ENCODE results near the gene UNC13D. TPM values are rescaled to one million over a fixed set of nuclear protein-coding genes. Genes with fewer than 3 reads are reported as not detected.

The UNC13D gene
- total and polyA plus RNA-seq, 9 of the 15 experiments (the other 6 are each of a cell fraction or from before 2014, with no cell fraction given), result 0.86 to 244 (median 69.2) TPM

GRCh38 chr17:75846692-75847613 is 2.7 kb upstream of the UNC13D start:
- in situ Hi-C loops (cut with MboI) (no loop called here), intact Hi-C loops (cut with micrococcal nuclease) (loop anchor here (5.0 kb wide), 2 partner anchors 70 to 85 kb away; a partner anchor contains a TSS)
- peak overlapping the region in 1 of 2 experiments; percentile 2; a peak in 2 of 4 replicates for H3K9ac ChIP-seq (ENCODE audit: insufficient read depth in 1 of 2, low read depth in 2 of 2, low read length in 2 of 2)
- peaks cover 39 to 82% of the 10 kb centered on the region in 2 experiments for H3K4me1 ChIP-seq (replicated peaks in 1 of 2; ENCODE audit: control insufficient read depth in 2 of 2, insufficient read depth in 2 of 2, low read length in 2 of 2)
- no peaks in the 10 kb centered on the region for H3K27me3 ChIP-seq (ENCODE audit: control insufficient read depth in 2 of 2, insufficient read depth in 2 of 2, low read length in 2 of 2)
- no peaks in the 10 kb centered on the region for H4K20me1 ChIP-seq (replicated peaks; ENCODE audit: control insufficient read depth, insufficient read depth, low read length)
- no peaks in the 10 kb centered on the region for H3K9me3 ChIP-seq (replicated peaks; ENCODE audit: control insufficient read depth, insufficient read depth, low read depth, low read length)
- no peak overlapping the region for H3K4me3 ChIP-seq
- H3K36me3 ChIP-seq (ENCODE audit: control insufficient read depth, insufficient read depth, low read length), result peaks cover 66% of the 10 kb centered on the region
- TF ChIP-seq POLR2G (IDR thresholded peaks at IDR 0.05; ENCODE audit: low read depth, low read length), result peak; percentile 60
- no peak for TF ChIP-seq ETS2 (tag; IDR thresholded peaks at IDR 0.05; ENCODE audit: borderline replicate concordance, poor library complexity, severe bottlenecking)
- no peak for TF ChIP-seq ZNF766 (CRISPR knock-in tag; conservative IDR thresholded peaks at IDR 0.05)
- BruUV-seq (replicated peaks), result no TSS peak
- H3K27ac ChIP-seq (ENCODE audit: extremely low read depth, low read depth, low read length), result no peak overlapping the region
- ATAC-seq, result no peak
- CTCF ChIA-PET (ENCODE audit: low intra/inter-chr PET ratio), result interaction anchor here (0.6 kb wide), 1 partner anchor 96 kb away, joined by 3 read pairs; no protein-coding TSS in a partner anchor
- H3K9me1 ChIP-seq (ENCODE audit: control insufficient read depth, insufficient read depth, low read length), result no peaks in the 10 kb centered on the region
- no peak overlapping the region for H3K4me2 ChIP-seq (ENCODE audit: insufficient read depth, low read length)
- FAIRE-seq, result no peak
- peak in 1 of 4 experiments; percentile 20 for DNase-seq (ENCODE audit: extremely low read depth in 1 of 4, low spot score in 3 of 4)
- peaks cover 41% of the 10 kb centered on the region for H3K79me2 ChIP-seq (ENCODE audit: control insufficient read depth, insufficient read depth, low read length)
- H2AFZ ChIP-seq (ENCODE audit: low read depth, low read length), result no peak overlapping the region
- POLR2A ChIA-PET, result interaction anchor here (0.6 to 8.5 kb wide), 9 partner anchors 8 to 71 kb away, joined by 3 to 145 read pairs (median 8); partner anchors contain the start of genes UNK and WBP2
- 90% methylated on average over 21 of the region's 34 CpGs for WGBS (ENCODE audit: insufficient coverage, low coverage, missing lambda C conversion rate)
